HUES64 (cell line): ENCODE data around the gene ARID3A.

Experiments used
- H3K27ac ChIP-seq: 2 replicates; pipeline ENCODE4 v1.7.0; 2013; ENCODE audit warnings: low read depth, low read length, inconsistent platforms
- H3K27me3 ChIP-seq: 2 replicates; pipeline ENCODE4 v1.6.1; 2013; ENCODE audit warnings: mild to moderate bottlenecking, low read length; ENCODE audit not compliant: insufficient read depth
- H3K36me3 ChIP-seq: 2 replicates; pipeline ENCODE4 v1.6.1; 2013; ENCODE audit warnings: mild to moderate bottlenecking, low read length; ENCODE audit not compliant: insufficient read depth
- H3K4me1 ChIP-seq: 2 replicates; pipeline ENCODE4 v1.6.1; 2013; ENCODE audit warnings: mild to moderate bottlenecking, low read length, moderate library complexity; ENCODE audit not compliant: insufficient read depth
- H3K4me3 ChIP-seq: 2 replicates; pipeline ENCODE4 v1.5.1; 2013; ENCODE audit warnings: mild to moderate bottlenecking, low read length, moderate library complexity
- H3K9ac ChIP-seq: 2 replicates; pipeline ENCODE4 v1.6.1; 2013; ENCODE audit warnings: mild to moderate bottlenecking, low read depth, low read length
- H3K9me3 ChIP-seq: 2 replicates; pipeline ENCODE4 v1.6.1; 2013; ENCODE audit warnings: low read depth, low read length; ENCODE audit not compliant: insufficient read depth
- WGBS: fragments of 150-250, 120-280 bp; methylation state at CpG from one replicate; pipeline ENCODE4 v1.1.7; 2013; ENCODE audit warnings: missing lambda C conversion rate; 5-methylcytosine and 5-hydroxymethylcytosine counted together

The ARID3A gene

GRCh38 chr19:1006711-1007398, 81.0 kb downstream of the ARID3A start:
- peaks cover 14% of the 10 kb centered on the region; the same call in 1 of the 2 replicates for H3K36me3 ChIP-seq
- H3K9me3 ChIP-seq = no peaks in the 10 kb centered on the region
- 91% methylated on average over 27 of the region's 27 CpGs for WGBS
- H3K4me1 ChIP-seq = no peaks in the 10 kb centered on the region
- no peaks in the 10 kb centered on the region for H3K27me3 ChIP-seq
- no peak overlapping the region for H3K9ac ChIP-seq
- H3K27ac ChIP-seq = no peak overlapping the region
- no peak overlapping the region for H3K4me3 ChIP-seq

- Histone ChIP-seq H3K4me3 (no peak overlapping the region), H3K27me3 (no peaks in the 10 kb centered on the region), H3K4me1 (no peaks in the 10 kb centered on the region), H3K9me3 (no peaks in the 10 kb centered on the region), H3K36me3 (peaks cover 20% of the 10 kb centered on the region; the same call in 1 of the 2 replicates), H3K9ac (no peak overlapping the region), H3K27ac (no peak overlapping the region)
- WGBS = 95% methylated on average over 73 of the region's 73 CpGs
Measured at GRCh38 chr19:1007399-1008251, 81.8 kb downstream of the ARID3A start.

- H3K4me3 ChIP-seq = no peak overlapping the region
- no peaks in the 10 kb centered on the region for H3K9me3 ChIP-seq
- H3K4me1 ChIP-seq = no peaks in the 10 kb centered on the region
- H3K36me3 ChIP-seq = peaks cover 26% of the 10 kb centered on the region
- no peak overlapping the region for H3K9ac ChIP-seq
- WGBS = 94% methylated on average over 44 of the region's 45 CpGs
- H3K27ac ChIP-seq = no peak overlapping the region
- no peaks in the 10 kb centered on the region for H3K27me3 ChIP-seq
Measured at GRCh38 chr19:1008268-1009040, 82.6 kb downstream of the ARID3A start.

DNA sequence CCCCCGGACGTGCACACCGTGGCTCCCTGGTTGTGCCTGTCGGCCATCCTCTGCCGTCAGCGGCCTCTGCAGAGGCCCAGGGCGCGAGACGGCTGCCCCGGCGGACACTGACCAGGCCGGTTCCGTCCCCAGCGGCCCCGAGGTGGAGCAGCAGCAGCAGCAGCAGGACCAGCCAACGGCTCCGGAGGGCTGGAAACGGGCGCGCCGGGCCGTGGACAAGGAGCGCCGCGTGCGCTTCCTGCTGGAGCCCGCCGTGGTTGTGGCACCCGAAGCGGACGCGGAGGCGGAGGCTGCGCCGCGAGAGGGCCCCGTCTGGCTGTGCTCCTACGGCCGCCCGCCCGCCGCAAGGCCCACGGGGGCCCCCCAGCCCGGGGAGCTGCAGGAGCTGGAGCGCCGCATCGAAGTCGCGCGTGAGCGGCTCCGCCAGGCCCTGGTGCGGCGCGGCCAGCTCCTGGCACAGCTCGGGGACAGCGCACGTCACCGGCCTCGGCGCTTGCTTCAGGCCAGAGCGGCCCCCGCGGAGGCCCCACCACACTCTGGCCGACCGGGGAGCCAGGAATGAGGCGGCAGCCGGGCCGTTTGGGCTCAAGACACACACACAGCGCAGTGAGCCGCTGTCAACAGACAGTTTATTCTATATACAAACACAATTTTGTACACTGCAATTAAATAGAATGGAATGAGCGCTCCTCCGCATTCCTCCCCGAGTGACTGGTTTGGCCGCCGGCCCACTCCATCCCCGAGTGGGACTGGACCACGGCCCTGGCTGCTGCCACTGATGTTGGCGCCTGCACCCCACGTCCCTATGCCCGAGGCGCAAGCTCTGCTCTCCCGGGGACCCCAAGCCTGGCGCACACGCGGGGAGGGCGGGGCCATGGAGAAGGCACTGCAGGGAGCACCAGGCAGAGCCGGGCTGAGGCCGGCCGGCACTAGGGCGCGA, 83.5 kb downstream of the ARID3A start:
- H3K4me3 ChIP-seq = no peak overlapping the region
- 95% methylated on average over 92 of the region's 92 CpGs for WGBS

DNA sequence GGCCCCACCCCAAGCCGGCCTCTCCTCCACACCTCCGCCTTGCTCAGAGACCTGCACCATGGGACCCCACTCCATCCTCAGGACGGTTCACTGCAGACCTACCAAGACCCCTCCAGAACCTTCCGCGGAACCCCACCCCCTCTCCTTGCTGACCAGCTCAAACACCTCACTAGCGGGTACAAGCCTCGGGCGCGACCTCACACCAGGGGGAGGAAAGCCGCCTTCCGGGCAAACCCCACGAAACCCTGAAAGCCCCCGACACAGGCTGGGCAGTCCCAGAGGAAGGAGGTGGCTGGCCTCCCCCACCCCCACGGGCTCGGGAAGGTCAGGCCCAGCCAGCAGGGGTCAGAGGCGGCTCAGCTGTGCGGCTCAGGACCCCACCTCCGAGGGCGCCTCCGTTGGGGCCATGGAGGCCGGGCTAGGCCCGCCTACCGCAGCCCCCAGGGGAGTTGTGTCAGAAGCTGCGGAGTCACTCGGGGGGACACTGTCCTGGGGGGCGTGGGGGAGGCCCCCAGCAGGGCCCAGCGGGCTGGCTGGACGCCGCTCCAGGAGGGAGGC, 84.2 kb downstream of the ARID3A start:
- H3K36me3 ChIP-seq = peaks cover 38% of the 10 kb centered on the region
- no peaks in the 10 kb centered on the region for H3K27me3 ChIP-seq
- no peaks in the 10 kb centered on the region for H3K9me3 ChIP-seq
- no peaks in the 10 kb centered on the region for H3K4me1 ChIP-seq
- WGBS = 90% methylated on average over 29 of the region's 29 CpGs
- no peak overlapping the region for H3K9ac ChIP-seq
- no peak overlapping the region for H3K27ac ChIP-seq
- no peak overlapping the region for H3K4me3 ChIP-seq

More for the DNA sequence above, 83.5 kb downstream of the ARID3A start:
- no peaks in the 10 kb centered on the region for H3K9me3 ChIP-seq
- no peaks in the 10 kb centered on the region for H3K4me1 ChIP-seq
- H3K27ac ChIP-seq = no peak overlapping the region
- H3K9ac ChIP-seq = no peak overlapping the region
- H3K36me3 ChIP-seq = peaks cover 33% of the 10 kb centered on the region
- H3K27me3 ChIP-seq = no peaks in the 10 kb centered on the region

- no peak overlapping the region for H3K4me3 ChIP-seq
- WGBS = 95% methylated on average over 56 of the region's 56 CpGs
- H3K27ac ChIP-seq = no peak overlapping the region
- no peaks in the 10 kb centered on the region for H3K27me3 ChIP-seq
- H3K36me3 ChIP-seq = peaks cover 38% of the 10 kb centered on the region
- H3K4me1 ChIP-seq = 0 out of 2 replicates have a peak, but pooled peaks cover 3% of the 10 kb centered on the region
- no peaks in the 10 kb centered on the region for H3K9me3 ChIP-seq
- no peak overlapping the region for H3K9ac ChIP-seq
Measured at GRCh38 chr19:1010586-1011510, 85.0 kb downstream of the ARID3A start.

DNA sequence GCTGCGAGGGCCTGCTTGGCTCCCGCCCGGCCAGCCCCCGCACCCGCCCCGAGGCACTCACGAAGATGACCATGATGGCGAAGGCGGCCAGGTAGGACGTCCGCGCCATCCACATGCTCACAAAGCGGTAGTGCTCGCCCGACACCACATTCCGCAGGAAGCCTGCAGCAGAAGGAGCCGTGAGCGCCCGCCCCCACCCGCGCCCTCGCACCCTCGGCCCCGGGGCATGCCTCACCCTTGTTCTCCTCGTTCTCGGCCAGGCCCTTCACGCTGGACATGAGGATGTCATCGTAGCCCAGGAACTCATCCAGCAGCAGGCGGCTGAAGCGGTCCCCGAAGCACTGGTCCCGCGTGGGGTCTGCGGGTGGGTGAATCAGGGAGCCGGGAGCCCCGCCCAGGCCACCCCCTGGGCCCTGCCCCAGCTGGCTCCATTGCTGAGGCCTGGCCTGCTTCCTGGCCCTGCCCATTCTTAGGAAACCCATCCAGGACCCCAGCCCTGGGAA, 86.0 kb downstream of the ARID3A start:
- Histone ChIP-seq H3K36me3 (peaks cover 38% of the 10 kb centered on the region), H3K9me3 (no peaks in the 10 kb centered on the region), H3K27me3 (no peaks in the 10 kb centered on the region), H3K4me1 (peaks cover 12% of the 10 kb centered on the region; the same call in 1 of the 2 replicates), H3K9ac (no peak overlapping the region), H3K4me3 (no peak overlapping the region), H3K27ac (no peak overlapping the region)
- 95% methylated on average over 36 of the region's 36 CpGs for WGBS

DNA sequence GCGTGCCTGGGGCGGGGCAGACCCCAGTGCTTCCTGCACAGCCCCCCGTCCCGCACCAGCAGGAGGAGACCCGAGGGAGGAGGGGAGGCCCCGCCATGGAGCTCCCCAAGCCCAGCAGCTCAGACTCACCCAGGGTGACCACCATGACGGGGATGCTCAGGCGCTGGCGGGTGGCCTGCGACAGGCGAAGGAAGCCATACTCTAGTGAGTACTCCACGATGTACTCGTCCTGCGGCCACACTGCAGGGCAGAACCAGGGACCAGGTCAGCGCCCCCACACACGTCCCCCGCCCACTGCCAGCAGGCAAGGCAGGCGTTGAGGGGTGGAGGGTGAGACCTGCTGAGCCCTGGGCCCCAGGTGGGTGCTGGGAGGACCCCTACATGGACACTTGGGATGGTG, 86.5 kb downstream of the ARID3A start:
- Histone ChIP-seq H3K27ac (no peak overlapping the region), H3K9me3 (no peaks in the 10 kb centered on the region), H3K27me3 (no peaks in the 10 kb centered on the region), H3K4me1 (peaks cover 12% of the 10 kb centered on the region; the same call in 1 of the 2 replicates), H3K9ac (no peak overlapping the region), H3K4me3 (no peak overlapping the region), H3K36me3 (peaks cover 38% of the 10 kb centered on the region)
- 94% methylated on average over 18 of the region's 18 CpGs for WGBS

DNA sequence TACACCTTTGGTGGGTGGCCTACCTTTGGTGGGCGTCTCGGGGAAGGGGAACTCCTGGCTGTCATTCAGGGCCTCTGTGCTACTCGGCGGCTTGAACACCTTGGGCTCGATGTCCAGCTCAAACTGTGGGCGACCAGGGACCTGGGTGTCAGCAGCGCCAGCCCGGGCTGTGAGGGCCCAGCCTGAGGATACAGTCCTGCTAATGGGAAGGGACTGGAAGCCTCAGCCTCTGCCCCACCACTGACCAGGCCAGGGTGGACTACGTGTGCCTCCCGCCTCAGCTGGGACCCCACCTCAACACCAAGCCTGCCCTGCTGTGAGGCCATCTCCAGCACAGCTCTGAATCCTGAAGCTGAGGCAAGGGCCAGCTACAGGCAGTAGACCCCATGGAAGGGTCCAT, 87.4 kb downstream of the ARID3A start:
- H3K9me3 ChIP-seq = no peaks in the 10 kb centered on the region
- H3K4me3 ChIP-seq = no peak overlapping the region
- peaks cover 38% of the 10 kb centered on the region for H3K36me3 ChIP-seq
- no peaks in the 10 kb centered on the region for H3K27me3 ChIP-seq
- peaks cover 12% of the 10 kb centered on the region; the same call in 1 of the 2 replicates for H3K4me1 ChIP-seq
- WGBS = 95% methylated on average over 10 of the region's 10 CpGs
- no peak overlapping the region for H3K27ac ChIP-seq
- H3K9ac ChIP-seq = no peak overlapping the region
